ENCODE measurements around the gene KDM1A.
"Not testable (repeated sequence)": the region's sequence is repeated elsewhere in the genome, so short reads cannot be mapped to it uniquely, and the experiment has no call there.

GRCh38 chr1:22992384-22992783, 26.9 kb upstream of the KDM1A start:
- not testable (repeated sequence) for TF ChIP-seq EZH2 (IDR thresholded peaks at IDR 0.05; ENCODE audit: borderline replicate concordance, low read length); CTCF (conservative IDR thresholded peaks at IDR 0.05 in 1 of 2, IDR thresholded peaks at IDR 0.05 in 1 of 2; ENCODE audit: extremely low read depth in 1 of 2, insufficient read depth in 1 of 2, low read depth in 1 of 2, low read length in 2 of 2)
